ENCODE data around the gene ITPK1. TPM values are rescaled to one million over a fixed set of nuclear protein-coding genes. Genes with fewer than 3 reads are reported as not detected.

ITPK1 gene
- total RNA-seq, 2 experiments from 2014 or later: 87.0 to 87.4 TPM

GRCh38 chr14:93007225-93007997, 108.3 kb downstream of the ITPK1 start:
- Mint-ChIP-seq H3K36me3 (no peaks in the 10 kb centered on the region), H3K9me3 (no peaks in the 10 kb centered on the region), H3K27ac (no peak overlapping the region), H3K4me3 (no peak overlapping the region), H3K27me3 (no peaks in the 10 kb centered on the region), H3K4me1 (peaks cover 18% of the 10 kb centered on the region)
- no peak for DNase-seq

- H3K4me1 Mint-ChIP-seq: peaks cover 12% of the 10 kb centered on the region
- H3K36me3 Mint-ChIP-seq: no peaks in the 10 kb centered on the region
- H3K4me3 Mint-ChIP-seq: no peak overlapping the region
- H3K27me3 Mint-ChIP-seq: no peaks in the 10 kb centered on the region
- no peaks in the 10 kb centered on the region for H3K9me3 Mint-ChIP-seq
- no peak overlapping the region for H3K27ac Mint-ChIP-seq
- no peak for DNase-seq
These were observed 109.1 kb downstream of the ITPK1 start for GRCh38 chr14:93006567-93007051.

GRCh38 chr14:93005838-93006237, 109.9 kb downstream of the ITPK1 start:
- H3K4me1 Mint-ChIP-seq: peaks cover 10% of the 10 kb centered on the region
- no peak overlapping the region for H3K4me3 Mint-ChIP-seq
- H3K9me3 Mint-ChIP-seq: no peaks in the 10 kb centered on the region
- H3K27me3 Mint-ChIP-seq: no peaks in the 10 kb centered on the region
- H3K36me3 Mint-ChIP-seq: no peaks in the 10 kb centered on the region
- H3K27ac Mint-ChIP-seq: no peak overlapping the region
- DNase-seq: no peak

GRCh38 chr14:93005135-93005813, 110.5 kb downstream of the ITPK1 start:
- DNase-seq: no peak

GRCh38 chr14:93004699-93005082, 111.0 kb downstream of the ITPK1 start:
- Mint-ChIP-seq H3K36me3 (no peaks in the 10 kb centered on the region), H3K4me1 (peaks cover 10% of the 10 kb centered on the region), H3K27me3 (no peaks in the 10 kb centered on the region), H3K4me3 (no peak overlapping the region), H3K27ac (no peak overlapping the region), H3K9me3 (no peaks in the 10 kb centered on the region)
- DNase-seq: no peak

More at GRCh38 chr14:93005135-93005813, 110.5 kb downstream of the ITPK1 start:
- Mint-ChIP-seq H3K27me3 (no peaks in the 10 kb centered on the region), H3K4me1 (peaks cover 10% of the 10 kb centered on the region), H3K9me3 (no peaks in the 10 kb centered on the region), H3K36me3 (no peaks in the 10 kb centered on the region), H3K4me3 (no peak overlapping the region), H3K27ac (no peak overlapping the region)

GRCh38 chr14:93003945-93004698, 111.6 kb downstream of the ITPK1 start:
- no peak for DNase-seq
- Mint-ChIP-seq H3K9me3 (no peaks in the 10 kb centered on the region), H3K4me3 (no peak overlapping the region), H3K36me3 (no peaks in the 10 kb centered on the region), H3K27ac (no peak overlapping the region), H3K27me3 (no peaks in the 10 kb centered on the region), H3K4me1 (peaks cover 10% of the 10 kb centered on the region)

GRCh38 chr14:93002851-93003298, 112.8 kb downstream of the ITPK1 start:
- no peaks in the 10 kb centered on the region for H3K9me3 Mint-ChIP-seq
- H3K27ac Mint-ChIP-seq: no peak overlapping the region
- no peak for DNase-seq
- no peaks in the 10 kb centered on the region for H3K36me3 Mint-ChIP-seq
- H3K4me1 Mint-ChIP-seq: peaks cover 8% of the 10 kb centered on the region
- no peak overlapping the region for H3K4me3 Mint-ChIP-seq
- H3K27me3 Mint-ChIP-seq: no peaks in the 10 kb centered on the region

GRCh38 chr14:93002049-93002448, 113.7 kb downstream of the ITPK1 start:
- DNase-seq: no peak
- no peak overlapping the region for H3K4me3 Mint-ChIP-seq
- no peaks in the 10 kb centered on the region for H3K36me3 Mint-ChIP-seq
- H3K9me3 Mint-ChIP-seq: no peaks in the 10 kb centered on the region
- peaks cover 8% of the 10 kb centered on the region for H3K4me1 Mint-ChIP-seq
- no peak overlapping the region for H3K27ac Mint-ChIP-seq
- no peaks in the 10 kb centered on the region for H3K27me3 Mint-ChIP-seq

GRCh38 chr14:92998946-92999345, 116.8 kb downstream of the ITPK1 start:
- Mint-ChIP-seq H3K27me3 (no peaks in the 10 kb centered on the region), H3K4me1 (peaks cover 2% of the 10 kb centered on the region), H3K9me3 (no peaks in the 10 kb centered on the region), H3K36me3 (no peaks in the 10 kb centered on the region), H3K4me3 (no peak overlapping the region), H3K27ac (no peak overlapping the region)
- DNase-seq: no peak

- Mint-ChIP-seq H3K4me3 (no peak overlapping the region), H3K36me3 (peaks cover 7% of the 10 kb centered on the region), H3K27ac (no peak overlapping the region), H3K4me1 (no peaks in the 10 kb centered on the region), H3K27me3 (no peaks in the 10 kb centered on the region), H3K9me3 (no peaks in the 10 kb centered on the region)
- no peak for DNase-seq
These were observed 118.2 kb downstream of the ITPK1 start for GRCh38 chr14:92997343-92998061.

- no peak for DNase-seq
- Mint-ChIP-seq H3K27ac (no peak overlapping the region), H3K4me3 (no peak overlapping the region), H3K4me1 (no peaks in the 10 kb centered on the region), H3K9me3 (no peaks in the 10 kb centered on the region), H3K36me3 (peaks cover 9% of the 10 kb centered on the region), H3K27me3 (no peaks in the 10 kb centered on the region)
These were observed 120.1 kb downstream of the ITPK1 start for GRCh38 chr14:92995620-92996019.

GRCh38 chr14:92994942-92995341, 120.8 kb downstream of the ITPK1 start:
- H3K27ac Mint-ChIP-seq: no peak overlapping the region
- H3K27me3 Mint-ChIP-seq: no peaks in the 10 kb centered on the region
- no peak for DNase-seq
- no peak overlapping the region for H3K4me3 Mint-ChIP-seq
- H3K9me3 Mint-ChIP-seq: no peaks in the 10 kb centered on the region
- H3K36me3 Mint-ChIP-seq: peaks cover 13% of the 10 kb centered on the region
- no peaks in the 10 kb centered on the region for H3K4me1 Mint-ChIP-seq

- Mint-ChIP-seq H3K9me3 (no peaks in the 10 kb centered on the region), H3K27ac (no peak overlapping the region), H3K4me1 (no peaks in the 10 kb centered on the region), H3K36me3 (peaks cover 13% of the 10 kb centered on the region), H3K27me3 (no peaks in the 10 kb centered on the region), H3K4me3 (no peak overlapping the region)
- DNase-seq: no peak
These were observed 121.5 kb downstream of the ITPK1 start for GRCh38 chr14:92994131-92994676.

- no peak overlapping the region for H3K27ac Mint-ChIP-seq
- H3K36me3 Mint-ChIP-seq: peaks cover 13% of the 10 kb centered on the region
- H3K4me1 Mint-ChIP-seq: no peaks in the 10 kb centered on the region
- no peaks in the 10 kb centered on the region for H3K9me3 Mint-ChIP-seq
- no peak overlapping the region for H3K4me3 Mint-ChIP-seq
- DNase-seq: no peak
- H3K27me3 Mint-ChIP-seq: no peaks in the 10 kb centered on the region
These were observed 122.4 kb downstream of the ITPK1 start for GRCh38 chr14:92993302-92993701.

Measured in activated naive CD8-positive, alpha-beta T cell treated with anti-CD3 and anti-CD28 coated beads for 36 hours (primary cell).